ENCODE measurements around the gene OR9Q2.
A peak's percentile ranks its signal among the peaks of the same experiment; 100 is the strongest.

The OR9Q2 gene

GRCh38 chr11:58177409-58178054 is 11.3 kb upstream of the OR9Q2 start:
- H3K9me3 ChIP-seq, result no peaks in the 10 kb centered on the region
- no peak for TF ChIP-seq CTCF (IDR thresholded peaks at IDR 0.05; ENCODE audit: low read depth, low read length)
- H3K27me3 ChIP-seq, result no peaks in the 10 kb centered on the region
- H3K4me1 ChIP-seq, result no peaks in the 10 kb centered on the region
- no peak for DNase-seq
- H3K36me3 ChIP-seq, result no peaks in the 10 kb centered on the region
- no peak overlapping the region for H3K4me3 ChIP-seq (ENCODE audit: low read depth, low read length)

GRCh38 chr11:58178444-58178843 is 10.4 kb upstream of the OR9Q2 start:
- DNase-seq, result no peak
- H3K4me1 ChIP-seq, result no peaks in the 10 kb centered on the region
- no peak for TF ChIP-seq CTCF (IDR thresholded peaks at IDR 0.05; ENCODE audit: low read depth, low read length)
- no peaks in the 10 kb centered on the region for H3K9me3 ChIP-seq
- H3K4me3 ChIP-seq (ENCODE audit: low read depth, low read length), result no peak overlapping the region
- H3K36me3 ChIP-seq, result no peaks in the 10 kb centered on the region
- H3K27me3 ChIP-seq, result no peaks in the 10 kb centered on the region

- Histone ChIP-seq H3K27me3 (no peaks in the 10 kb centered on the region), H3K4me3 (ENCODE audit: low read depth, low read length) (no peak overlapping the region), H3K4me1 (no peaks in the 10 kb centered on the region), H3K9me3 (no peaks in the 10 kb centered on the region), H3K36me3 (no peaks in the 10 kb centered on the region)
- no peak for TF ChIP-seq CTCF (IDR thresholded peaks at IDR 0.05; ENCODE audit: low read depth, low read length)
- peak; percentile 36 for DNase-seq
Measured at GRCh38 chr11:58179648-58180047, 9.2 kb upstream of the OR9Q2 start.

GRCh38 chr11:58186938-58187337 is 1.9 kb upstream of the OR9Q2 start:
- no peaks in the 10 kb centered on the region for H3K4me1 ChIP-seq
- no peaks in the 10 kb centered on the region for H3K36me3 ChIP-seq
- no peaks in the 10 kb centered on the region for H3K27me3 ChIP-seq
- no peak for TF ChIP-seq CTCF (IDR thresholded peaks at IDR 0.05; ENCODE audit: low read depth, low read length)
- DNase-seq, result no peak
- H3K4me3 ChIP-seq (ENCODE audit: low read depth, low read length), result no peak overlapping the region
- H3K9me3 ChIP-seq, result no peaks in the 10 kb centered on the region

GRCh38 chr11:58192229-58192628 is 3.4 kb downstream of the OR9Q2 start:
- Histone ChIP-seq H3K4me3 (ENCODE audit: low read depth, low read length) (no peak overlapping the region), H3K36me3 (no peaks in the 10 kb centered on the region), H3K4me1 (no peaks in the 10 kb centered on the region), H3K27me3 (no peaks in the 10 kb centered on the region), H3K9me3 (no peaks in the 10 kb centered on the region)
- DNase-seq, result no peak
- no peak for TF ChIP-seq CTCF (IDR thresholded peaks at IDR 0.05; ENCODE audit: low read depth, low read length)

- no peak for DNase-seq
- Histone ChIP-seq H3K4me1 (no peaks in the 10 kb centered on the region), H3K27me3 (no peaks in the 10 kb centered on the region), H3K9me3 (no peaks in the 10 kb centered on the region), H3K36me3 (no peaks in the 10 kb centered on the region), H3K4me3 (ENCODE audit: low read depth, low read length) (no peak overlapping the region)
- TF ChIP-seq CTCF (IDR thresholded peaks at IDR 0.05; ENCODE audit: low read depth, low read length), result no peak
Measured at GRCh38 chr11:58193391-58193790, 4.5 kb downstream of the OR9Q2 start.
